Measurements from ENCODE around the gene ADGRL1.

DNA sequence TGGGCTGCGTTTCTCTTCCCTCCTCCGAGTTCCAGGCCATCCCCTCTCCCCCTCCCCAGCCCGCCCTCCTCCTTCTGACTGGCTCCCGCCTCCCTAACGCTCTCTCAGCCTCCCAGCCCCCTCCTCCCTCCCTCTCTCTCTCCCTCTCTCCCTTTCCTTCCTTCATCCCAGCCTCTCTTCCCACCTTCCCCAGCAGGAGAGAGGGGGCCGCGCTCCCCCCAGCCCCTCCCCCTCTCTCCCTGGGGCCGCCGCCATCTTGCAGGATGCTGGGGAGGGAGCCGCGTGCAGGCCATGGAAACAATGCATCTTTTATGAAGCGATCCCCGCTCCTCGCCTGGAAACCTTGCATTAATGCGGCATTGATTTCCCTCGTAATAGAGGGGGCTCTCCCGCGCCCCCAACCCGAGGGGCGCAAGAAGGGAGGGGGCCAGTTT lies 42.6 kb upstream of the ADGRL1 start:
- TF ChIP-seq, protein P1, sequence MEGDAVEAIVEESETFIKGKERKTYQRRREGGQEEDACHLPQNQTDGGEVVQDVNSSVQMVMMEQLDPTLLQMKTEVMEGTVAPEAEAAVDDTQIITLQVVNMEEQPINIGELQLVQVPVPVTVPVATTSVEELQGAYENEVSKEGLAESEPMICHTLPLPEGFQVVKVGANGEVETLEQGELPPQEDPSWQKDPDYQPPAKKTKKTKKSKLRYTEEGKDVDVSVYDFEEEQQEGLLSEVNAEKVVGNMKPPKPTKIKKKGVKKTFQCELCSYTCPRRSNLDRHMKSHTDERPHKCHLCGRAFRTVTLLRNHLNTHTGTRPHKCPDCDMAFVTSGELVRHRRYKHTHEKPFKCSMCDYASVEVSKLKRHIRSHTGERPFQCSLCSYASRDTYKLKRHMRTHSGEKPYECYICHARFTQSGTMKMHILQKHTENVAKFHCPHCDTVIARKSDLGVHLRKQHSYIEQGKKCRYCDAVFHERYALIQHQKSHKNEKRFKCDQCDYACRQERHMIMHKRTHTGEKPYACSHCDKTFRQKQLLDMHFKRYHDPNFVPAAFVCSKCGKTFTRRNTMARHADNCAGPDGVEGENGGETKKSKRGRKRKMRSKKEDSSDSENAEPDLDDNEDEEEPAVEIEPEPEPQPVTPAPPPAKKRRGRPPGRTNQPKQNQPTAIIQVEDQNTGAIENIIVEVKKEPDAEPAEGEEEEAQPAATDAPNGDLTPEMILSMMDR (optimal IDR thresholded peaks at IDR 0.05 in 1 of 3, IDR thresholded peaks at IDR 0.05 in 1 of 3, conservative IDR thresholded peaks at IDR 0.05 in 1 of 3; ENCODE audit: extremely low read depth in 1 of 3, insufficient read depth in 2 of 3, low read length in 3 of 3) = no peak
- no peak for TF ChIP-seq EZH2 (IDR thresholded peaks at IDR 0.05; ENCODE audit: low read length)
